NCI-H128 (cell line): ENCODE results near the gene SH2D5.

ENCODE experiments used
- DNase-seq: peaks from one replicate; lab custom pipeline; 2025; ENCODE audit not compliant: unreplicated experiment; lab: John Stamatoyannopoulos, UW

Gene SH2D5

DNA sequence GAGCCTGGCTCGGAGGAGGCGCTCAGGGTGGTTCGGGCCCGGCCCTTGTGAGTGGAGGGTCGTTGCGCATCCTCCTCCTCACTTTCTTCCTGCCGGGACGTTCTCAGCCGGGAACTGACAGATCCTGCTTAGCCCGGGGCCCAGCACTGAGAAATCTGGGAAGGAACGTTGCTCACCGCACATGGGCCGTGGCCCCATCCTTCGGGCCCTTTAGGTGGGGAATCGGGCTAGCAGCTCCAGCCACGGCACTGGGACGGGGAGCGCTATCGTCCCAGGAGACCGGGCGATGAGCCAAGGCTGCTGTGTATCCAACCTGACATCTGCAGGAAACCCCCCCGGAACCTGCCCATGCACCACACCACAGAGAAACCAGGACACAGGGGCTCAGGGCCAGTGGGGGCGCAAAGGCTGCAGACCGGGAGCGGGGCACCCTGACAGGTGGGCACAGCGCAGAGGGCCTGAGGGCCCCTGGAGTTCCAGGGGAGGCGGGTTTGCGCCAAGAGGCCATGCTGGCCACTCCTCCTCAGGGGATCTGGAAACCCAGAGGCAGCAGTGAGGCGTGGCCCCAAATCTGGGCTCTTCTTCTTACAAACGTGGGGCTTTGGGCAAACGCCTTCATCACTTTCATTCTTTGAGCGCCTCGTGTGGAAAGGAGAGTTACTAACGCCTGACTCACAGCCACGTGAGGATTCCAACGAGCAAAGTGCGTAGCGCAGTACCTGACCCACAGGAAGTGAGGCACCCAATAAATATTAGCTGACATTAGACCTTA is at the start of gene SH2D5:
Gene SH2D5 (minus strand): TSS at position 116 of the 772 bp plus-strand sequence. CDS start 4,659 bp downstream, outside the sequence.
- peak; percentile 45 for DNase-seq

DNA sequence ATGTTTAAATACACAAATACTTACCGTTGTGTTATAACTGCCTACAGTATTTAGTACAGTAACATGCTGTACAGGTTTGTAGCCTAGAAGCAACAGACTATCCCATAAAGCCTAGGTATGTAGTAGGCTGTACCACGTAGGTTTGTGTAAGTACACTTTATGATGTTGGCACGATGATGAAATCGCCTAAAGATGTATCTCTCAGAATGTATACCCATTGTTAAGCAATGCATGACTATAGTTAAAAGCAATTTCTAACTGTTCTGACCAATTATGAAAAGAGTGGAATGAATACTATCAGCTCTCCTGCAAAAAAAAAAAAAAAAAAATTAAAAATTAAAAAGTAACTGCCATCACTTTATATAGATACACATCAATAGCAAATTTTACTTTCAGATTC is 43.2 kb upstream of the SH2D5 start:
- DNase-seq: no peak

DNA sequence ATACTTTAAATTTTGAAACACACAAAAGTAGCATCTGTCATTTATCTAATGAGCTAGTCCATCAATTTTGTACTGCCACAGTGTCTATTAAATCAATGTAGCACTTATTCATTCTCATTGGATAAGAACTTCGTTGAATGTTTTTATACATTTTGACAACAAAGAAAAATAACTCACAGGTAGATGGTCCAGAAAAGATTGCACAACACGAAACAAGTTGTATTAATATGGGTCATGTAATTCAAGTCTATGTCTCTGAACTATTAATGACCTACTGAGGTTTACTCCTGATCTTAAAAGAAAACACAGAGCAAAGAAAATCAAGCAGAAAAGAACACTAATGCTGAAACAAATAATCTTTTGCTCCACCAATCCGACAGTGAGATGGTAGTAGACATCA is 39.3 kb upstream of the SH2D5 start:
- no peak for DNase-seq

DNA sequence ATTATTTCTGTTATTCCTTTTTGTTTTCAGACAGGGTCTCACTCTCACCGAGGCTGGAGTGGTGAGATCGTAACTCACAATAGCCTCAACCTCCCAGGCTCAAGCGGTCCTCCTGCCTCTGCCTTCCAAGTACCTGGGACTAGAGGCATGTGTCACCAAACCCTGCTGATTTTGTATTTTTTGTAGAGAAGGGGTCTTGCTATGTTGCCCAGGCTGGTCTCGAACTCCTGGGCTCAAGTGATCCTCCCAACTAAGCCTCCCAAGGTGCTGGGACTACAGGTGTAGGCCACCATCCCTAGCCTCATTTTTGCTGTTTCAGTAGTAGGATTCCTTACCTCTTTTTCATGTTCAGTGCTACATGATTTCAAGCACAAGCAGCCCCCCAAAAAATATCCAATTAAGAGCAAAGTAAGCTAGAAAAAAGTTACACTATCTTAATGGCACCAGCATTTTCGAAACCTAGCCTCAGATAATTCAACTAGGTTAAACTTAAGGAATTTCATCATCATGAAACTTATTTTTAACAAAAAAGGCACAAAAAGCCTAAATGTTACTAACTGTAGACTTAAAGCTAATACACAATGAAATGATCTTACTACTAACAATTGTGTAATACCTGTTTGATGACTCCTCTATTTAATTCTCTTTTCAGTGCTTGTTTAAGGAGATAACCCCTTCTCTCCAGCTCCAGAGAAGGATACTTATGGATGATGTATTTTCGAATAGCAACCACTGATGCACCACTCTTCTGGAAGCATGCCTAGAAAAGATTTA is 38.0 kb upstream of the SH2D5 start:
- DNase-seq: no peak

DNA sequence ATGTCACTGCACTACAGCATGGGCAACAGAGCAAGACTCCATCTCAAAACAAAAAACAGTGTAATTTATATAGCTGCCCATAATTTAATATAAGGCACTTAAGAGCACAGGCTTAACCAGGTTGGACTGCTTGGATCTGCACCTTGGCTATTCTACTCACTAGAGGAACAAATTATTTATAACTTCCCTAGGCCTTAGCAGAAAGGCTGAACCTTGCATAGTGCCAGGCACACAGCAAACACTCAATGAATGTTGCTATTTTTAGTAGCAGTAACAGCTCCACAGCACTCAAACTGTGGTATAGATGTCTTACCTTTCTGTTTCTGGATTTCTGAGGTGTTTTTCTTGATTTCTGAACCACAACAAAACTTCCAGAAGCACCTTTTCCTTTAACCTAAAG is 34.8 kb upstream of the SH2D5 start:
- DNase-seq: no peak

DNA sequence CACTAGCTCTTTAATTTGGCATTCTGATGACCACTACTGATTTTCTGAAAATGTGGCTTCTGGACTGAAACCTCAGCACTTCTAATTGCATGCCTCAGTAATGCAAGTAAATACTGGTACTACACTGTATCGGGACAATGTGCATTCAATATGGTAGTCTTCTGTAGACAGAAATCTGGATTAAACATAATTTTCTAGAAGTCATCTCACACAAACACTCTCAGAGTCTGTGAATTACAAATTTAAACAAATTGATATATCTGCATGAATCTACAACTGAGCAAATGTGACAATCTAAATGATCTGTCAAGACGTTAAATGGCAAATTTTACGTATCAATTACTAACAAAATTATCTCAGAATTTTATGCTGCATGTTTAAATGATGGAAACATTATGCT is 30.9 kb upstream of the SH2D5 start:
- DNase-seq: no peak

DNA sequence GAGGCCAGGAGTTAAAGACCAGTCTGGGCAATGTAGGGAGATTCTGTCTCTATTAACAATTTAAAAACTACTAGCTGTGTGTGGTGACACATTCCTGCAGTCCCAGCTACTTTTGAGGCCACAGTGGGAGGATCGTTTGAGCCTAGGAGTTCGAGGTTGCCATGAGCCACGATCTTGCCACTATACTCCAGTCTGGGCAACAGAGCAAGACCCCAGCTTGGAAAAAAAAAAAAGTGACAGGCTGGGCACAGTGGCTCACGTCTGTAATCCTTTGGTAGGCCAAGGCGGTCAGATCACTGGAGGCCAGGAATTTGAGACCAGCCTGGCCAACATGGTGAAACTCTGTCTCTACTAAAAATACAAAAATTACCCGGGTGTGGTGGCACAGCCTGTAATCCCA is 27.8 kb upstream of the SH2D5 start:
- DNase-seq: no peak

DNA sequence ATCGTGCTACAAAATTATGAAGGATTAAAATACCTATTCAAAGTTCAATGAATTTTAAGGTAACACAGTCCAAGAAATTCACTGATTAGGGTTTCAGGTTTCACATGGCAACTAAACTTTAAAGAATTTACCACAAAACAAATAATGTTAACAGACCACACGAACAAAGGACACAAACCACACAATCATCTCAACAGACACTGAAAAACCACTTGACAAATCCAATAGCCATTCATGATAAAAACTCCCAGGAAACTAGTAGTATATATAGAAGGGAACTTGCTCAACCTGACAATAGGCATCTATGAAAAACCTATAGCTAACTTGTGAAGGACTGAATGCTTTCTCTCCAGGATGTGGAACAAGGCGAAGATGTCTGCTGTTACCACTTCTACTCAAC is 21.1 kb upstream of the SH2D5 start:
- no peak for DNase-seq

DNA sequence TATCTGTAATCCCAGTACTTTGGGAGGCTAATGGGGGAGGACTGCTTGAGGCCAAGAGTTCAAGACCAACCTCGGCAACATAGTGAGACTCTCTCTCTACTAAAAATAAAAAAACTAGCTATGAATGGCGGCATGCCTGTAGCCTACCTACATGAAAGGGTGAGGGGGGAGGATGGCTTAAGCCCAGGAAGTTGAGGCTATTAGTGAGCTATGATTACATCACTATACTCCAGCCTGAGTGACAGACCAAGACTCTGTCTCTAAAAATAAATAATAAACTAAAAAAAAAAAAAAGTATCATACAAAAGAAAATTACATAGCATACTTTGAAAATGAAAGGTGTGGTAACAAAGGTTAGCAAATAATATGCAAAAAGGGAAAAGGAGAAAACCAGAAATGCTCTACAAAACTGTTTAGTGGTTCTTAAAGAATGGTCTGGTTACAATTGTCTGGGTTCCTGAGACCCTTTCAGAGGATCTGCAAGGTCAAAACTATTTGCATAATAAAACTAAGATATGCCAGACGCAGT is 19.0 kb upstream of the SH2D5 start:
- DNase-seq: no peak

DNA sequence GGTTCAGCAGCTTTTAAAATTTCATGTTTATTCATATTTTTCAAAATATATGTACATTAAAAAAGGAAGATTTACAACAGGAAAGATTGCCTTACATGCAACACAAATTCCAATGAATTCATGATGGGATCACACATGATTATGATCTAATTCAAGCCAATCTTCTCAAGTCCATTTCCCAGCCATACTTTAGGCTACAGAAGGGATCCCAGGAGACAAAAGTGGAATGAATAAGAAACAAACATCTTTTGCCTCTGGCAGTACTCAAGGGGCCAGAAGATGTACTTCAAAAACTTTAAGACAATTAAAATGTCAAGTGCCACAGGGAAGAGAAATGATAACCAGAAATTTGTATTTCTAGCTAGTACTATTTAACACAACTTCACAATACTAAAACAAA is 10.2 kb upstream of the SH2D5 start:
- no peak for DNase-seq

DNA sequence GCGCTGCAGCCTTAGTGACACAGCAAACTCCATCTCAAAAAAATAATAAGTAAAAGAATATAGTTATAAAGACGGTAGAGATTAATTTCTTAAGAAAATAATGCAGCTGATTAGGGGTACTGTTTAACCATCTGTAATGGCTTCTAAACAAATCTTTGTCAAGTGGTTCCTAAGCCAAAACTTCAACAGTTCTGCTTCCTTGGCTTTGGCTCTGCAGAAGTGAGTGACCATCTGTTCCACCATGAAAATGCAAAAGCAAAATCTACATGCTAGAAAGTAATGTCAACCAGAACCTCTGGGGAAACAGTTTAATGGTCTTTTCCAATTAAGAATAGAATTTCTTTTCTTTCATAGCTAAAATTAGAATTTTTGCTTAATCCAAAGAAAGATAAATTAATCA is 8.3 kb upstream of the SH2D5 start:
- no peak for DNase-seq

DNA sequence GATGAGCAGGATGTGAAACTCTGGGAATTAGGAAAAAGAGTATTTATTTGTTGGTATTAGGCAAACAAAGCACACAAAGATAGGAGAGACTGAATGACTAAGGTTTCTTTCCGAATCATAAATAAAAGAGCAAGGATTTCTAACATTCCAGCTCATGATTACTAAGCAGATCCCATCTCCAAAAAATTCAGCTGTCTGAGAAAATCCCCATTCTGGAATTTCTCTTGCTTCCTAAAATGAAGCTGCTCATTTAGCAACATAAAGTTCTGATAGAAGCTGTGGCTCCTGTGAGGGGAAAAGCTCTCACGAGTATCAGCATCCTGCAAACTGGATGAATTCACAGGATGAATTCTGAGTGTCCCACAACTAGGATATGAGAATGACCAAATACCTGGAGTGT is 6.7 kb upstream of the SH2D5 start:
- DNase-seq: no peak

DNA sequence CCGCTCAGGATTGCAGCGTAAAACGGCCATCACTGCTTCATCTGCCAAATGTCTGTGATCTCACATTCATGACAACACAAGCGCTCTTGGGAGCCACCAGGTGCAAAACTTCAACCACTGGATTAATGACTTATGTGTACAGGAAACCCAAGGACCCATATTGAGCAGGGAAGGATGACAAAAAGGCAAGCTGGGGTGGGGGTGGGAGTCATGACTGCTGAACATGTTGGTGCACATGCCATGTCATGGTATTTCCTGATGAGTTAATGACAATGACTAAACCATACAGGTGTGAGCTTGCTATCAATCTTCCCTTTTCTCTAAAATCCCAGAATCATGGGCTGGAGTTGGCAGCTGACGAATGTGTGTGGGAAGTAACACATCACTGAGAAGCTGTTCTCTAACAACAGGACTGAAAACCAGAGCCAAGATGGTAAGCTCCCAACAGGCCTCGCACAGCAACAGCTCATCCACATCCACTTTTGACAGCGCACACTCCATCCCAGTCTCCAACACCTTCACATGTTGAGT is 3.1 kb upstream of the SH2D5 start:
- no peak for DNase-seq

DNA sequence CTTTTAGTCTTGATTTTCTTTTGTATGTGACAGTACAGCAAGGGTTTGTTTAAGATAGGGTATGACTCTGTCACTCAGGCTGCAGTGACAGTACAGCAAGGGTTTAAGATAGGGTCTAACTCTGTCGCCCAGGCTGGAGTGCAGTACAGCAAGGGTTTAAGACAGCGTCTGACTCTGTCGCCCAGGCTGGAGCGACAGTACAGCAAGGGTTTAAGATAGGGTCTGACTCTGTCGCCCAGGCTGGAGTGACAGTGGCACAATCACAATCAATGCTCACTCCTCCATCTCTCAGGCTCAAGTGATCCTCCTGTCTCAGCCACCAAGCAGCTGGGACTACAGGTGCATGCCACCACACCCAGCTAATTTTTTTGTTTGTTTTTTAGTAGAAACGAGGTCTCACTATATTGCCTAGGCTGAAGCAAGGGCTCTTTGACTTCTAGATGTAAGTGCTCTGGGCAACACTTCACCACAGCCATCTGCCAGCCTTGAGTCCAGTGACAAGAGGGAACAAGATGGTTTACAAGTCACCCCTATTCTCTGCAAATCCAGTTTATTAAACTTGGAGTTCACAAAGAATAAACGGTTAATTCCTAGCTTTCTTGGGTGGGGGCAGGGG is 965 bp upstream of the SH2D5 start:
- no peak for DNase-seq

DNA sequence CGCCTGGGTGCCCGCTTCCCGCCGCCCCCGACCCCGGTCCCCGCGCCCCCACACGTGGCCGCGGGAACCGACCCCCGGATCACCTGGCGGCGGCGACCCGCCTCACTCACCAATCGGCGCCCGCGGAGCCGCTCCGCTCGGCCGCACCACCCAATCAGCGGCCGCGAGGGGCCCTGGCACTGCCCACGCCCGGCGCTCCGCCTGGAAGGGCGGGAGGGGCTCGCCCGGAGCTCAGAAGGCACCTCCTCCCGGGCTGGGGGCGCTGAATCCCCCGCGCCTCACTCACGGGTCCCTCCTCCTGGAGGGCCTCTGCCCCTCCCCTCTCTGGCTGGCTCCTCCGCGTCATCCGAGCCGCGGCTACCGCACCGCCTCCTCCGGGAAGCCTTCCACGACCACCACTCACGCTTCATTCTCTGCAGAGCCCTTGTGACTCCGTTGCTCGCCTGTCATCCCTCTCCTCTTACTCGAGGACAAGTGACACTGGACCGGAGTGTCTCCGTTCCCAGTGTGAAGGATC is 374 bp downstream of the SH2D5 start:
- DNase-seq: peak; percentile 55

DNA sequence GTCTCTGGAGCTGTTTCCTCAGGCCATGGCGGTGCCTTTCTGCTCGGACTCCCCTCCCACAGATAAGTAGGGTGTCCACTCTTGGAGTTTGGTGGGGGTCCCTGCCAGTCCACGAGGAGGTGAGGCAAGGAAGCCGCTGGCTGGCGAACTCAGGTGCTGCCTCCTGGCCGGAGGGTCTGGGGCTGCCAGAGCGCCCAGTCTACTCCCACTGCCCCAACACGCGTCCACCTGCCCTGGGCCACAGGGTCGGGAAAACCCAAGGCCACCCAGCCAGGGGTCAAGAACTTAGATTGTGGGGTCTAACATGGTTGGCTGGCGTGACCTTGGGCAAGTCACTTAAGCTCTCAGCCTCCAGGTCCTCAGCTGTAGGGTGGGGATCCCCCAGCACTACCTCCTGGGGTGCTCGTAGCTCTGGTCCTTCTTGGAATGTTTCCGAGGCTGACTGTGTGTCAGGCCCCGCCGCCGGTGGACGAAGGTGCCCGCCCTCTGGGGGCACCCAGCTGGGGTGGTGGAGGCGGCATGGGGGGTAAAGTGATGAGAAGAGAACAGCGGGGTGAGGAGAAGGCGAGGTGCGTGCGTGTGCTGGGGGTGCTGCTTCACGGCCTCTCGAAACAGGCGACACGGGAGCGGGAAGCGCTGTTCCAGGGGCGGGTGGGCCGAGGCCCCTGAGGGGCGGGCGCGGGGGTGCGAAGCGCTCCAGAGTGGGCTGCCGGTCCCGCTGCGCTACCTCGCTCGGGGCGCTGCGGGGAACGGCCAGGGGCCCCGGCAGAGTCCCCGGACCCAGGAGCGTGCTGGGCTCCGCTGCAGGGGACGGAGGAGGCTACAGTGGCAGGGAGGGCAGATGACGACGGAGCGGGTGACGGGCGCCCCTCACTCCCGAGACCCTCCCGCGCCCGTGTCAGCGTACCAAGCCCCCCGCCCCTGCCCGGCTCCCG is 1.2 kb downstream of the SH2D5 start:
- no peak for DNase-seq

DNA sequence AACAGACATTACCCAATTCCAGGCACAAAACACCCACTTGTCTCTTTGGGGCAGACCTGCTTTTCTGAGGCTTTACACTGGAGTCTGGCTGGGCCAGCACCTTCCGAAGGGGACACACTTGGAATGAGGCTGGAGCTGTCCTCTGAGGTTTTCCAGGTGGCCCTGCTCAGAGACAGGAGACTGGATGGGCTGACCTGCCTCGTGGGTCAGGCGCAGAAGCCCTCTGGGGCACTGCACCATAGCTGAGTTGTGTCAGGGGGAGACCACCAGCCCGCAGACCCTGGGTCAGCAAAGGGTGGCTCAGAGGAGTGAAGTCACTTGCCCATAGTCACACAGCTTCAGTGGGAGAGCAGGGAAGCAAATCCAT is 1.8 kb downstream of the SH2D5 start:
- no peak for DNase-seq

DNA sequence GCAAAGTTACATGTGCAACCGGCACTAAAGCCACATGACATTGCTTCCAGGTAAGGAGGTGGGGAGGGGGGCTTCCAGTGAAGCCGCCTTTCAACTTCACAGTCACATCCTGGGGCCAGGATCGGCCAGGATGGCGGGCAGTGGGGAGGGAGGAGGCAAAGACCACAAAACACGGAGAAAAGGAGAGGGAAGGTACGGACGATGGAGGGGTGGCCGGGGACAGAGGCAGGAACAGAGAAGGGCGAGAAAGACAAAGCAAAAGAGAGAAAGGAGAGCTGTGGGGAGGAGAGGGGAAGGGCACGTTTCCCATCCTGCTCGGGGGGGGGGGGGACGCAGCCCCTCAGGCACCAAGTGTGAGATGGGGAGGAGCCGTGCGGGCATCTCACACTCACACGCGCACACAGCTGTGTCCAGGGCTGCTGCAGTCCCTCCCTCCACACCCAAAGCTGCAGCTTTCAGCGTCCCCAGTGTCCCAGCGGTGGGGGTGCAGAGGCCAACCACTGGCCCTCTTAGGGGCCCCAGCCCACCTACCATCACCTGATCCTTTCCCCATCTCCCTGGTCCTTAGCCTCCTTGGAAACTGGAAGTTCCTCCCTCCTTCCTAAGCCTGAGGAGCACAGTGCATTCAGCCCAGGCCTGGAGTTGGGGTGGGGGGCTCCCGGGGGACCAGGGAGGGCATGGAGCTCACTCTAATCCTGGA is 2.4 kb downstream of the SH2D5 start:
- DNase-seq: no peak

DNA sequence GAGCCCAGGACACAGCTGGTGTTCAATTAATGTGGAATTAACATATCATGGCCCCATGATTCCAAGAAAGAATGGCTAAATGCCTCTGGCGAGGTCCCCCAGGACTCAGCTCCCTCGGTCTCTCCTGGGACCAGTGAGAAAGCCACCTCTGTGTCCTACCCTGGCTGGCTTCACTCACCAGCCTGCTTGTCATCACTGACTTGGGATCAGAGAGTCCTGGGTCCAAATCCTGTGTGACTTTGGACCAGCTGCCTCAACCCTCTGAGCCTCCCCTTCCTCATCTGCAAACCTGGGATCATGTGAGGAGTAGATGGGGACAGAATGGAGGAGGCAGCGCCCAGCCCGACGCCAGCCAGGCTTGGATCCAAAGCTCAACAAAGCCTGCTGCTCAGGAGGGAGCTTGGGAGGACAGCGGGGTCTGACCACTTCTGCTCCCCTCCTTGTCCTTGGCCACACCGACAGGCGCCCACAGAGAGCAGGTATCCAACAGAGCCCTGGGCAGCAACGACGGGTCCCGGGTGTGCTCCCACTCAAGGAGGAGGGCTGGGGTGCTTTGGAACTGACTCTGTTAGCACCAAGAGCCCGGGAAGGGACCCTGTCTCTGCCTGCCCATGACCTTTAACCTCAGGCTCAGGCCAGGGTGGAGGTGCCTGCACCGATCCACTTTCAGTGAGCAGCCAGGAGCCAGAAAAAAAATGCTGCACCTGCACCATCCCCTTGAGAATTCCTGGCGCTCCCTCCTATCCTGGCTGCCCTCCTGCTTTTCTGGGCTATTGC is 3.2 kb downstream of the SH2D5 start:
- no peak for DNase-seq
